H9 (cell line): ENCODE results near the gene ETFRF1. TPM values are rescaled to one million over a fixed set of nuclear protein-coding genes. Genes with fewer than 3 reads are reported as not detected.

Source experiments
- DNase-seq: peaks from one replicate; pipeline ENCODE4 v3.0.0-alpha.2; 2017
- H2AFZ ChIP-seq: one replicate; pipeline ENCODE4 v1.6.1; 2013; ENCODE audit warnings: mild to moderate bottlenecking, low read length, control low read depth, moderate library complexity
- H2AK5ac ChIP-seq: 2 replicates; pipeline ENCODE4 v1.6.1; 2013; ENCODE audit warnings: low read length, control low read depth, mixed read lengths; ENCODE audit not compliant: insufficient read length
- H2BK120ac ChIP-seq: one replicate; pipeline ENCODE4 v1.6.1; 2013; ENCODE audit warnings: low read depth, mild to moderate bottlenecking, low read length, control low read depth, inconsistent platforms; ENCODE audit not compliant: poor library complexity, severe bottlenecking
- H2BK12ac ChIP-seq: 2 replicates; pipeline ENCODE4 v1.6.1; 2013; ENCODE audit warnings: low read length, control low read depth, mixed read lengths, low read depth; ENCODE audit not compliant: insufficient read length
- H2BK15ac ChIP-seq: 2 replicates; pipeline ENCODE4 v1.6.1; 2013; ENCODE audit warnings: low read depth, low read length, control low read depth
- H2BK20ac ChIP-seq: one replicate; pipeline ENCODE4 v1.6.1; 2013; ENCODE audit warnings: low read depth, mild to moderate bottlenecking, low read length, control low read depth, inconsistent platforms; ENCODE audit not compliant: poor library complexity, severe bottlenecking
- H2BK5ac ChIP-seq: 2 replicates; pipeline ENCODE4 v1.6.1; 2013; ENCODE audit warnings: low read length, control low read depth, mixed read lengths; ENCODE audit not compliant: insufficient read length
- H3K14ac ChIP-seq: 2 replicates; pipeline ENCODE4 v1.6.1; 2013; ENCODE audit warnings: low read length, control low read depth; ENCODE audit not compliant: insufficient read depth
- H3K18ac ChIP-seq: 2 replicates; pipeline ENCODE4 v1.6.1; 2013; ENCODE audit warnings: low read depth, mild to moderate bottlenecking, mixed read lengths, low read length, control low read depth; ENCODE audit not compliant: insufficient read length
- H3K23ac ChIP-seq: 2 replicates; pipeline ENCODE4 v1.6.1; 2013; ENCODE audit warnings: low read length, control low read depth, mixed read lengths, low read depth; ENCODE audit not compliant: insufficient read length
- H3K23me2 ChIP-seq: 2 replicates; pipeline ENCODE4 v1.6.1; 2013; ENCODE audit warnings: low read depth, mild to moderate bottlenecking, mixed read lengths, low read length, control low read depth; ENCODE audit not compliant: insufficient read length, poor library complexity, severe bottlenecking
- H3K27ac ChIP-seq: 2 replicates; pipeline ENCODE4 v1.5.1; 2013; ENCODE audit warnings: low read length, control low read depth, mixed read lengths, low read depth; ENCODE audit not compliant: insufficient read length
- H3K27me3 ChIP-seq: 2 replicates; pipeline ENCODE4 v1.6.1; 2013; ENCODE audit warnings: low read length, control low read depth, inconsistent platforms; ENCODE audit not compliant: insufficient read depth
- H3K4ac ChIP-seq: 2 replicates; pipeline ENCODE4 v1.6.1; 2013; ENCODE audit warnings: low read depth, mild to moderate bottlenecking, control low read depth, inconsistent platforms, low read length, moderate library complexity
- H3K4me1 ChIP-seq: 2 replicates; pipeline ENCODE4 v1.6.1; 2013; ENCODE audit warnings: low read length, control low read depth, inconsistent platforms; ENCODE audit not compliant: insufficient read depth
- H3K4me2 ChIP-seq: 2 replicates; pipeline ENCODE4 v1.6.1; 2013; ENCODE audit warnings: low read length, control low read depth, mixed read lengths; ENCODE audit not compliant: insufficient read length, insufficient read depth
- H3K56ac ChIP-seq: 2 replicates; pipeline ENCODE4 v1.6.1; 2013; ENCODE audit warnings: low read depth, mild to moderate bottlenecking, mixed read lengths, low read length, control low read depth; ENCODE audit not compliant: insufficient read length
- H3K79me1 ChIP-seq: 2 replicates; pipeline ENCODE4 v1.6.1; 2013; ENCODE audit warnings: low read depth, mild to moderate bottlenecking, moderate library complexity, low read length, control low read depth, inconsistent platforms; ENCODE audit not compliant: insufficient read depth, poor library complexity, severe bottlenecking
- H3K79me2 ChIP-seq: 2 replicates; pipeline ENCODE4 v1.6.1; 2013; ENCODE audit warnings: low read length, control low read depth, inconsistent platforms; ENCODE audit not compliant: insufficient read depth
- H3K9ac ChIP-seq: 2 replicates; pipeline ENCODE4 v1.6.1; 2013; ENCODE audit warnings: low read length, control low read depth, mixed read lengths; ENCODE audit not compliant: insufficient read length; ENCODE audit errors: extremely low read depth
- H3K9me3 ChIP-seq: one replicate; pipeline ENCODE4 v1.6.1; 2013; ENCODE audit warnings: low read depth, low read length, inconsistent platforms; ENCODE audit not compliant: control insufficient read depth
- H3T11ph ChIP-seq: one replicate; pipeline ENCODE4 v1.6.1; 2013; ENCODE audit warnings: mild to moderate bottlenecking, low read length, control low read depth, inconsistent platforms
- H4K20me1 ChIP-seq: one replicate; pipeline ENCODE4 v1.6.1; 2013; ENCODE audit not compliant: control insufficient read depth, insufficient read length, insufficient read depth
- H4K5ac ChIP-seq: 2 replicates; pipeline ENCODE4 v1.6.1; 2013; ENCODE audit warnings: low read depth, mild to moderate bottlenecking, mixed read lengths, low read length, control low read depth; ENCODE audit not compliant: insufficient read length
- H4K8ac ChIP-seq: replicated peaks from 2 replicates; pipeline ENCODE4 v1.6.1; 2013; ENCODE audit warnings: low read length, control low read depth, mixed read lengths, low read depth; ENCODE audit not compliant: insufficient read length
- H4K91ac ChIP-seq: 2 replicates; pipeline ENCODE4 v1.6.1; 2013; ENCODE audit warnings: low read depth, mild to moderate bottlenecking, moderate library complexity, mixed read lengths, low read length, control low read depth; ENCODE audit not compliant: insufficient read length
- H3K27ac Mint-ChIP-seq, 3 experiments: 2 replicates in 2 of 3; 3 replicates in 1 of 3; pipeline ENCODE4 v1.8.0; 2020 to 2021; ENCODE audit warnings: mixed read lengths in 3 of 3, mild to moderate bottlenecking in 1 of 3, moderate library complexity in 1 of 3
- H3K27me3 Mint-ChIP-seq: 2 replicates; pipeline ENCODE4 v1.8.0; 2021; ENCODE audit warnings: low read depth, mild to moderate bottlenecking, moderate library complexity, mixed read lengths
- H3K36me3 Mint-ChIP-seq, 3 experiments: 2 replicates in 2 of 3; 3 replicates in 1 of 3; pipeline ENCODE4 v1.8.0; 2020 to 2021; ENCODE audit warnings: low read depth in 3 of 3, mixed read lengths in 3 of 3; ENCODE audit not compliant: insufficient read depth in 1 of 3
- H3K4me1 Mint-ChIP-seq, 2 experiments: 2 replicates each; pipeline ENCODE4 v1.8.0; 2020; ENCODE audit warnings: mixed read lengths in 2 of 2
- H3K4me3 Mint-ChIP-seq, 2 experiments: 2 replicates in 1 of 2; 3 replicates in 1 of 2; pipeline ENCODE4 v1.8.0; 2020 to 2021; ENCODE audit warnings: mild to moderate bottlenecking in 2 of 2, mixed read lengths in 2 of 2, moderate library complexity in 1 of 2
- H3K9me3 Mint-ChIP-seq, 2 experiments: 2 replicates in 1 of 2; 3 replicates in 1 of 2; pipeline ENCODE4 v1.8.0; 2020; ENCODE audit warnings: mild to moderate bottlenecking in 2 of 2, mixed read lengths in 2 of 2, moderate library complexity in 1 of 2
- WGBS: extraction: QIAGEN DNeasy Blood & Tissue Kit; methylation state at CpG from one replicate; pipeline ENCODE4 v1.1.7; 2013; ENCODE audit warnings: missing lambda C conversion rate, low lambda C conversion rate, mixed read lengths; ENCODE audit not compliant: insufficient read length; ENCODE audit errors: extremely low coverage; 5-methylcytosine and 5-hydroxymethylcytosine counted together
- total RNA-seq: library from RNA; stranded (reverse); gene quantifications from 2 replicates; pipeline ENCODE4 v1.2.1, GENCODE V29; 2021
- TF ChIP-seq, protein P1 (sequence below): fragments of 200-600 bp; sonication (generic); conservative IDR thresholded peaks from 3 replicates; pipeline ENCODE4 v1.8.0; 2021; ENCODE audit warnings: antibody characterized with exemption, mild to moderate bottlenecking

The ETFRF1 gene
- total RNA-seq, 1 experiment from 2014 or later = 7.6 TPM

DNA sequence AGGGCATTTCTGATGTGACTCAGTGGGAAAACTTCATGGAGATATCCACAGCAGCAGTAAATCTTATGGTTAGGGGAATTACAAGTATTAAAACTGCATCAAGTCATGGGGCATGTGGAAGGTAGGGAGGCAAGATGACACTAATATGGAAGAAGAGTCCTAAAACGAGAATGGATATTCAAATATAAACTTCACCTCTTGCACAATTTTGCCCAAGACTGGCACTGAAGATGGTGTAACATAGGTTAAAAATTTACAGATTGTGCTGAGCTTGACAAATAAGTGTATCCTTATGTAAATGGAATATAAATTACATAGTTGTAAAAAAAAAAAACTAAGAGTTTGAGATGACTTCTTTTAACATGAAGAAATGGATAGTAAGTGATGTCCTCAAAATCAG lies 12.8 kb downstream of the ETFRF1 start:
- Mint-ChIP-seq H3K9me3 (no peaks in the 10 kb centered on the region), H3K27ac (no peak overlapping the region)
- H2BK120ac ChIP-seq = no peak overlapping the region

More for the DNA sequence above, 12.8 kb downstream of the ETFRF1 start:
- no peak overlapping the region for H4K8ac ChIP-seq
- no peak overlapping the region for H3K4me2 ChIP-seq
- H3K9ac ChIP-seq = no peak overlapping the region
- H3K18ac ChIP-seq = no peak overlapping the region
- no peaks in the 10 kb centered on the region for H3K79me1 ChIP-seq
- no peak for DNase-seq
- Mint-ChIP-seq H3K27me3 (no peaks in the 10 kb centered on the region), H3K4me3 (no peak overlapping the region), H3K36me3 (peaks cover 3 to 20% (median 13%) of the 10 kb centered on the region in 3 experiments; a peak in 5 of 7 replicates), H3K4me1 (no peaks in the 10 kb centered on the region)
- no peaks in the 10 kb centered on the region for H3K9me3 ChIP-seq
- H3K79me2 ChIP-seq = no peaks in the 10 kb centered on the region
- no peak overlapping the region for H3K14ac ChIP-seq
- no peak overlapping the region for H3K56ac ChIP-seq
- TF ChIP-seq, protein P1, sequence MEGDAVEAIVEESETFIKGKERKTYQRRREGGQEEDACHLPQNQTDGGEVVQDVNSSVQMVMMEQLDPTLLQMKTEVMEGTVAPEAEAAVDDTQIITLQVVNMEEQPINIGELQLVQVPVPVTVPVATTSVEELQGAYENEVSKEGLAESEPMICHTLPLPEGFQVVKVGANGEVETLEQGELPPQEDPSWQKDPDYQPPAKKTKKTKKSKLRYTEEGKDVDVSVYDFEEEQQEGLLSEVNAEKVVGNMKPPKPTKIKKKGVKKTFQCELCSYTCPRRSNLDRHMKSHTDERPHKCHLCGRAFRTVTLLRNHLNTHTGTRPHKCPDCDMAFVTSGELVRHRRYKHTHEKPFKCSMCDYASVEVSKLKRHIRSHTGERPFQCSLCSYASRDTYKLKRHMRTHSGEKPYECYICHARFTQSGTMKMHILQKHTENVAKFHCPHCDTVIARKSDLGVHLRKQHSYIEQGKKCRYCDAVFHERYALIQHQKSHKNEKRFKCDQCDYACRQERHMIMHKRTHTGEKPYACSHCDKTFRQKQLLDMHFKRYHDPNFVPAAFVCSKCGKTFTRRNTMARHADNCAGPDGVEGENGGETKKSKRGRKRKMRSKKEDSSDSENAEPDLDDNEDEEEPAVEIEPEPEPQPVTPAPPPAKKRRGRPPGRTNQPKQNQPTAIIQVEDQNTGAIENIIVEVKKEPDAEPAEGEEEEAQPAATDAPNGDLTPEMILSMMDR = no peak
- no peak overlapping the region for H4K5ac ChIP-seq
- no peaks in the 10 kb centered on the region for H4K20me1 ChIP-seq
- no peak overlapping the region for H2AFZ ChIP-seq
- no peak overlapping the region for H4K91ac ChIP-seq
- H3K4me1 ChIP-seq = no peaks in the 10 kb centered on the region
- H2BK12ac ChIP-seq = no peak overlapping the region
- no CpG with 5 or more reads among the region's 1 CpG for WGBS
- no peak overlapping the region for H3K27ac ChIP-seq
- no peak overlapping the region for H3K4ac ChIP-seq
- no peak overlapping the region for H2BK15ac ChIP-seq
- no peaks in the 10 kb centered on the region for H3K27me3 ChIP-seq
- H2BK5ac ChIP-seq = no peak overlapping the region
- no peak overlapping the region for H2BK20ac ChIP-seq
- no peak overlapping the region for H3T11ph ChIP-seq
- no peak overlapping the region for H3K23ac ChIP-seq
- H2AK5ac ChIP-seq = no peak overlapping the region
- no peaks in the 10 kb centered on the region for H3K23me2 ChIP-seq
